ENCODE data around the gene TIFAB.

DNA sequence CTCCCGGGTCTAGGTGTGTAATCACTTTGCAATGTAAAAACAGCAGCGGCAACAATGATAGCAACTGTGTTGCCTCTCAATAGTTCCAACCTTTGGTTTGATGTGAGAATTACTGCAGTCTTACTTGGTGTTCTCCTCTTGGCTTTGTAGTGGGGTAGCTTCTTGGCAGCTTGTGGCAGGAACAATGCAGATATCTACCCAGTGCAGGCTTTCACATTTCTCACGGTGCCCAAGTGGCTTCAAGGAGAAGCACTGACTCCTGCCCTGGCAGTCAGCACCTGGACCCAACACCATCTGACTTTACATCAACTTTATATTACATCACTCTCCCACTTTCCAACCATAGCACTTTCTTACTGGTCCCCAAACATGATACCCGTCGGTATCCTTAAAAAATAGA, 28.4 kb upstream of the TIFAB start:
- TF ChIP-seq POLR2A (IDR thresholded peaks at IDR 0.05; ENCODE audit: borderline replicate concordance, extremely low read depth, insufficient read depth, insufficient read length) (no peak), POLR2AphosphoS5 (IDR thresholded peaks at IDR 0.05; ENCODE audit: low read depth, low read length) (no peak), SRF (IDR thresholded peaks at IDR 0.05; ENCODE audit: low read depth) (no peak), RAD21 (IDR thresholded peaks at IDR 0.05; ENCODE audit: low read depth) (no peak), ZNF274 (IDR thresholded peaks at IDR 0.05; ENCODE audit: low read depth, low read length) (no peak)
- TF ChIP-seq, protein P1, sequence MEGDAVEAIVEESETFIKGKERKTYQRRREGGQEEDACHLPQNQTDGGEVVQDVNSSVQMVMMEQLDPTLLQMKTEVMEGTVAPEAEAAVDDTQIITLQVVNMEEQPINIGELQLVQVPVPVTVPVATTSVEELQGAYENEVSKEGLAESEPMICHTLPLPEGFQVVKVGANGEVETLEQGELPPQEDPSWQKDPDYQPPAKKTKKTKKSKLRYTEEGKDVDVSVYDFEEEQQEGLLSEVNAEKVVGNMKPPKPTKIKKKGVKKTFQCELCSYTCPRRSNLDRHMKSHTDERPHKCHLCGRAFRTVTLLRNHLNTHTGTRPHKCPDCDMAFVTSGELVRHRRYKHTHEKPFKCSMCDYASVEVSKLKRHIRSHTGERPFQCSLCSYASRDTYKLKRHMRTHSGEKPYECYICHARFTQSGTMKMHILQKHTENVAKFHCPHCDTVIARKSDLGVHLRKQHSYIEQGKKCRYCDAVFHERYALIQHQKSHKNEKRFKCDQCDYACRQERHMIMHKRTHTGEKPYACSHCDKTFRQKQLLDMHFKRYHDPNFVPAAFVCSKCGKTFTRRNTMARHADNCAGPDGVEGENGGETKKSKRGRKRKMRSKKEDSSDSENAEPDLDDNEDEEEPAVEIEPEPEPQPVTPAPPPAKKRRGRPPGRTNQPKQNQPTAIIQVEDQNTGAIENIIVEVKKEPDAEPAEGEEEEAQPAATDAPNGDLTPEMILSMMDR (IDR thresholded peaks at IDR 0.05 in 2 of 3, conservative IDR thresholded peaks at IDR 0.05 in 1 of 3; ENCODE audit: borderline replicate concordance in 1 of 3, insufficient read depth in 1 of 3, low read depth in 2 of 3, low read length in 2 of 3) = no peak

Measured in HCT116 (cell line).